GM21381 (cell line): ENCODE data around the gene GOLT1A.

Source experiments
- ATAC-seq: cut with Tn5 transposase; IDR thresholded peaks from one replicate; pipeline ENCODE4 v1.9.1; 2021; ENCODE audit warnings: mild to moderate bottlenecking, moderate library complexity; ENCODE audit not compliant: unreplicated experiment

Gene GOLT1A

GRCh38 chr1:204162494-204163074 lies 51.2 kb downstream of the GOLT1A start:
- ATAC-seq = no peak

- no peak for ATAC-seq
Measured at GRCh38 chr1:204161609-204162493, 51.9 kb downstream of the GOLT1A start.

GRCh38 chr1:204157962-204158361 lies 55.8 kb downstream of the GOLT1A start:
- no peak for ATAC-seq

- ATAC-seq = no peak
Measured at GRCh38 chr1:204155881-204156280, 57.9 kb downstream of the GOLT1A start.

- no peak for ATAC-seq
Measured at GRCh38 chr1:204154568-204155255, 59.1 kb downstream of the GOLT1A start.

GRCh38 chr1:204153667-204154066 lies 60.1 kb downstream of the GOLT1A start:
- no peak for ATAC-seq

GRCh38 chr1:204152310-204153044 lies 61.3 kb downstream of the GOLT1A start:
- no peak for ATAC-seq

- no peak for ATAC-seq
Measured at GRCh38 chr1:204151552-204152309, 62.1 kb downstream of the GOLT1A start, which contains the start of gene ETNK2. ETNK2 (minus strand) TSS chr1:204152044; CDS start chr1:204151852, 192 bp downstream.

- no peak for ATAC-seq
Measured at GRCh38 chr1:204150702-204151551, 62.9 kb downstream of the GOLT1A start.

GRCh38 chr1:204149635-204150565 lies 63.9 kb downstream of the GOLT1A start:
- ATAC-seq = no peak

- ATAC-seq = no peak
Measured at GRCh38 chr1:204149107-204149506, 64.7 kb downstream of the GOLT1A start.
